ENCODE measurements around the gene SORCS2. TPM values are rescaled to one million over a fixed set of nuclear protein-coding genes. Genes with fewer than 3 reads are reported as not detected.

The SORCS2 gene
- total RNA-seq, 4 donors from 2014 or later, result 0.48 to 1.8 (median 0.68) TPM; not detected in 1

- in situ Hi-C loops (cut with MboI; ENCODE audit: low pct_ligation_motif_present in 1 of 4, low pct_unique_long_range_greater_than_20kb in 1 of 4, low sequenced_read_pairs in 3 of 4), result no loop called here
- H3K27ac ChIP-seq, result no peak overlapping the region
- no peak overlapping the region for H3K4me3 ChIP-seq
- H3K4me1 ChIP-seq, result no peaks in the 10 kb centered on the region
- no peaks in the 10 kb centered on the region for H3K27me3 ChIP-seq
- H3K36me3 ChIP-seq, result no peaks in the 10 kb centered on the region
- 82% methylated on average over 22 of the region's 22 CpGs; no CpG with 5 or more reads in 1 of the 2 donors for WGBS, 2 donors (ENCODE audit: low coverage in 1 of 2)
- H3K9me3 ChIP-seq, result no peaks in the 10 kb centered on the region
- intact Hi-C loops (cut with DNase I; ENCODE audit: low total_unique reads), result no loop called here
- TF ChIP-seq EP300 (IDR thresholded peaks at IDR 0.05; ENCODE audit: low read depth), result no peak
- TF ChIP-seq POLR2AphosphoS5 (IDR thresholded peaks at IDR 0.05), result no peak
- no peak for TF ChIP-seq POLR2A (IDR thresholded peaks at IDR 0.05)
- TF ChIP-seq, protein P1, sequence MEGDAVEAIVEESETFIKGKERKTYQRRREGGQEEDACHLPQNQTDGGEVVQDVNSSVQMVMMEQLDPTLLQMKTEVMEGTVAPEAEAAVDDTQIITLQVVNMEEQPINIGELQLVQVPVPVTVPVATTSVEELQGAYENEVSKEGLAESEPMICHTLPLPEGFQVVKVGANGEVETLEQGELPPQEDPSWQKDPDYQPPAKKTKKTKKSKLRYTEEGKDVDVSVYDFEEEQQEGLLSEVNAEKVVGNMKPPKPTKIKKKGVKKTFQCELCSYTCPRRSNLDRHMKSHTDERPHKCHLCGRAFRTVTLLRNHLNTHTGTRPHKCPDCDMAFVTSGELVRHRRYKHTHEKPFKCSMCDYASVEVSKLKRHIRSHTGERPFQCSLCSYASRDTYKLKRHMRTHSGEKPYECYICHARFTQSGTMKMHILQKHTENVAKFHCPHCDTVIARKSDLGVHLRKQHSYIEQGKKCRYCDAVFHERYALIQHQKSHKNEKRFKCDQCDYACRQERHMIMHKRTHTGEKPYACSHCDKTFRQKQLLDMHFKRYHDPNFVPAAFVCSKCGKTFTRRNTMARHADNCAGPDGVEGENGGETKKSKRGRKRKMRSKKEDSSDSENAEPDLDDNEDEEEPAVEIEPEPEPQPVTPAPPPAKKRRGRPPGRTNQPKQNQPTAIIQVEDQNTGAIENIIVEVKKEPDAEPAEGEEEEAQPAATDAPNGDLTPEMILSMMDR (IDR thresholded peaks at IDR 0.05), result no peak
- DNase-seq, result no peak
Measured at GRCh38 chr4:7726665-7727413, 534.5 kb downstream of the SORCS2 start.

- in situ Hi-C loops (cut with MboI; ENCODE audit: low pct_ligation_motif_present in 1 of 4, low pct_unique_long_range_greater_than_20kb in 1 of 4, low sequenced_read_pairs in 3 of 4) (no loop called here), intact Hi-C loops (cut with DNase I; ENCODE audit: low total_unique reads) (no loop called here)
- H3K4me3 ChIP-seq, result no peak overlapping the region
- H3K27ac ChIP-seq, result no peak overlapping the region
- no peaks in the 10 kb centered on the region for H3K9me3 ChIP-seq
- H3K36me3 ChIP-seq, result no peaks in the 10 kb centered on the region
- no peak for TF ChIP-seq POLR2A (IDR thresholded peaks at IDR 0.05)
- TF ChIP-seq, protein P1 (IDR thresholded peaks at IDR 0.05), result no peak
- TF ChIP-seq POLR2AphosphoS5 (IDR thresholded peaks at IDR 0.05), result no peak
- TF ChIP-seq EP300 (IDR thresholded peaks at IDR 0.05; ENCODE audit: low read depth), result no peak
- 85 to 100% methylated on average over 1 of the region's 1 CpG for WGBS, 2 donors (ENCODE audit: low coverage in 1 of 2)
- no peak for DNase-seq
- no peaks in the 10 kb centered on the region for H3K4me1 ChIP-seq
- H3K27me3 ChIP-seq, result no peaks in the 10 kb centered on the region
Measured at GRCh38 chr4:7727749-7728148, 535.4 kb downstream of the SORCS2 start.

DNA sequence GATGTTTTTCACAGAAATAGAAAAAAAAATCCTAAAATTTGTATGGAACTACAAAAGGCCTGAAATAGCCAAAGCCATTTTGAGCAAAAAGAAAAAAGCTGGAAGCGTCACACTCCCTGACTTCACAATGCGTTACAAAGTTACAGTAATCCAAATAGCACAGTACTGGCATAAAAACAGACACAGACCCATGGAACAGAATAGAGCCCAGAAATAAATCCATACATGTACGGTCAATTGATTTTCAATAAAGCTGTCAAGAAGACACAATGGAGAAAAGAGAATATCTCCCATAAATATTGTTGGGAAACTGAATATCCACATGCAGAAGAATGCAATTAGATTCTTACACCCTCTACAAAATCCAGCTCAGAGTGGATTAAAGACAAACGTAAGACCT, 539.1 kb downstream of the SORCS2 start:
- WGBS, 2 donors (ENCODE audit: low coverage in 1 of 2), result 74 to 83% methylated on average over 4 of the region's 4 CpGs
- intact Hi-C loops (cut with DNase I; ENCODE audit: low total_unique reads), result no loop called here
- no peak overlapping the region for H3K27ac ChIP-seq
- in situ Hi-C loops (cut with MboI; ENCODE audit: low pct_ligation_motif_present in 1 of 4, low pct_unique_long_range_greater_than_20kb in 1 of 4, low sequenced_read_pairs in 3 of 4), result no loop called here
- H3K9me3 ChIP-seq, result no peaks in the 10 kb centered on the region
- H3K36me3 ChIP-seq, result no peaks in the 10 kb centered on the region
- no peaks in the 10 kb centered on the region for H3K4me1 ChIP-seq
- peaks cover 3% of the 10 kb centered on the region for H3K27me3 ChIP-seq
- TF ChIP-seq POLR2A (IDR thresholded peaks at IDR 0.05), result no peak
- no peak for TF ChIP-seq POLR2AphosphoS5 (IDR thresholded peaks at IDR 0.05)
- TF ChIP-seq EP300 (IDR thresholded peaks at IDR 0.05; ENCODE audit: low read depth), result no peak
- TF ChIP-seq, protein P1 (IDR thresholded peaks at IDR 0.05), result no peak
- DNase-seq, result no peak
- no peak overlapping the region for H3K4me3 ChIP-seq

- Histone ChIP-seq H3K4me1 (no peaks in the 10 kb centered on the region), H3K4me3 (no peak overlapping the region), H3K27me3 (peaks cover 3% of the 10 kb centered on the region), H3K27ac (no peak overlapping the region), H3K9me3 (no peaks in the 10 kb centered on the region), H3K36me3 (no peaks in the 10 kb centered on the region)
- TF ChIP-seq POLR2AphosphoS5 (IDR thresholded peaks at IDR 0.05) (no peak), EP300 (IDR thresholded peaks at IDR 0.05; ENCODE audit: low read depth) (no peak), POLR2A (IDR thresholded peaks at IDR 0.05) (no peak)
- TF ChIP-seq, protein P1 (IDR thresholded peaks at IDR 0.05), result no peak
- in situ Hi-C loops (cut with MboI; ENCODE audit: low pct_ligation_motif_present in 1 of 4, low pct_unique_long_range_greater_than_20kb in 1 of 4, low sequenced_read_pairs in 3 of 4) (no loop called here), intact Hi-C loops (cut with DNase I; ENCODE audit: low total_unique reads) (no loop called here)
- WGBS, 2 donors (ENCODE audit: low coverage in 1 of 2), result 91% methylated on average over 9 of the region's 9 CpGs; no CpG with 5 or more reads in 1 of the 2 donors
- no peak for DNase-seq
Measured at GRCh38 chr4:7732263-7732662, 539.9 kb downstream of the SORCS2 start.
